Right renal cortex interstitium (tissue), 3 donors: ENCODE measurements around the gene OR8H1. TPM values are rescaled to one million over a fixed set of nuclear protein-coding genes. Genes with fewer than 3 reads are reported as not detected.

Experiments used
- DNase-seq, 3 donors: peaks; one replicate each; pipeline ENCODE4 v3.0.0-alpha.2; 2013; ENCODE audit warnings: low read depth in 3 of 3, low spot score in 2 of 3
- polyA plus RNA-seq, 3 donors: library from polyadenylated mRNA; unstranded; fragments of 120-200 nt; gene quantifications; one replicate each; pipeline ENCODE4 v1.2.1, GENCODE V29; 2013; ENCODE audit not compliant: insufficient read length in 3 of 3

The OR8H1 gene
- not detected for polyA plus RNA-seq

GRCh38 chr11:56292154-56292553 is at the start of gene OR8H1:
Gene OR8H1 (minus strand): TSS chr11:56292254. CDS start chr11:56291062, 1,192 bp downstream.
- no peak for DNase-seq

- DNase-seq, result no peak
These were observed 48.2 kb upstream of the OR8H1 start for GRCh38 chr11:56340289-56340688.

DNA sequence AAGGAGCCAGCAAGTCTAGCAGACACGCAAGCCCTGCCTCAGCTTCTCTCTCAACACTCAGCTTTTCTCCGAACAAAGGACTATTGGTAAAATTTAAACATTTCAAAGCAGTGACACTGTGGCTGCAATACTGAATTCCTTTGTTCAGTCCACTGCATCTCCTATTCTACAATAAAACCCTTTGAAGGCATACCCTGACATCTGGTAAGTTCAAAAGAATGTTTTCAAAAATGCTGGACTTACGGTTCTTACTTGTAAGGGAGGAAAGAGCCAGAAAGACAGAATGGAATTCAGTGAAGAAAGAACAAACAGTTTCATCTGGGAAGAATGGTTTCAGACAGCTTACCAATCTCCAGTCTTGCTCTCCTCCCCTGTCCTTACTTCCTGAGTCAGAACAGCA is 41.1 kb upstream of the OR8H1 start:
- DNase-seq, result no peak

GRCh38 chr11:56331861-56332491 is 39.9 kb upstream of the OR8H1 start:
- no peak for DNase-seq

DNA sequence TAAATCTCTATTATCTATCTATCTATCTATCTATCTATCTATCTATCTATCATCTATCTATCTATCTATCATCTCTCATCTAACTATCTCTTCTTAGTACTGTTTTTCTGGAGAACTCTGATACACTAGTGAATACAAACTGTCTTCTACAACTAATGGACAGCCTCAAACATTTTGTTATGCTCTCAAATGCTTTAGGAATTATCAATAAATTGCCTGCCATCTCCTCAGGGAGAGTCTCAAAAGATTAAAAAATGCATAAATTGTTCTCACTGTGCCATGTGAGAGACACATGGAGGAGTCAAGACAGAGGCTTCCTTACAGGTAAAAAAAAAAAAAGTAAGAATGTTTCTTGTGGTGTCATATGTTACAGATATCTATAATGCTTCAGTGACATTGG is 22.8 kb upstream of the OR8H1 start, which contains the start of gene OR8K3:
OR8K3 (plus strand) TSS at position 301 of the 400 bp plus-strand sequence. CDS start 3,163 bp downstream, outside the sequence.
- DNase-seq, result no peak

DNA sequence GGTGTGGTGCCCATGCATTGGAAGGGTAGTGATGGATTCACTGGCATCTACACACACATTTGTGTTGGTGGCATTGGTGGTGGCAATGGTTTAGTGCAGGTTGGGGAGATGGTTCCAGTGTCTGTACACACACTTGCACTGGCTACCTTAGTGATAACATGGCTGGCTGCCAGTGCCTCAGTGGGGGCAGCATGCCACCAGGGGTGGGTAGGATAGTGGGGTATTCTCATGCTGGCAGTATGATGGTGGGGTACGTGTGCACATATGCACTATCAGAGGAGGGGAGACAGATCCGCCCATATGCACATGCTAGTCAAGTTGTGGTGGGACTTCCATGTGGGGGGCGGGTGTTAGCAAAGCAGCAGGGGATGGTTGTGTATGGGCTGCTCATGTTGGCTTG is 15.8 kb upstream of the OR8H1 start:
- DNase-seq, result no peak

- no peak for DNase-seq
These were observed 4.8 kb upstream of the OR8H1 start for GRCh38 chr11:56296898-56297297.

DNA sequence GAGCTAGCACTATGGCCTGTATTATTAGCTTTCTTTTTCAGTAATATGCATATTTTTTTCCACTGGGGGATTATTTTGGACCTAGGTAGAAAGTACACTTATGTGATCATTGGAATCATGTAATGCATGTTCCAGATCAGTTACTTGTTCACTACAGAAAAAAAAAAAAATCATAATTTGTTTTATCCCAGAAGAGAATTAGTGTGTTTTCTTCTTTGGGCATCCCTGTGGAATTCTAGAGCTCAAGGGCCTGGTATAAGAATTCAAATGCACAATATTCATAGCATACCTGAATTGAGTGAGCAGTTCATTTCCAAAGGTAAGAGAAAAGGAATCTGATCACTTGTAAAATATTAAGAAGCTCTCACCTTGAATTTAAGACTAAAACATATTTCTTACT is 18.2 kb downstream of the OR8H1 start, which contains the start of gene OR5T1:
OR5T1 (plus strand) TSS at position 301 of the 400 bp plus-strand sequence. CDS start 1,485 bp downstream, outside the sequence.
- DNase-seq, result no peak

- no peak for DNase-seq
These were observed 21.0 kb downstream of the OR8H1 start for GRCh38 chr11:56271092-56271491.

DNA sequence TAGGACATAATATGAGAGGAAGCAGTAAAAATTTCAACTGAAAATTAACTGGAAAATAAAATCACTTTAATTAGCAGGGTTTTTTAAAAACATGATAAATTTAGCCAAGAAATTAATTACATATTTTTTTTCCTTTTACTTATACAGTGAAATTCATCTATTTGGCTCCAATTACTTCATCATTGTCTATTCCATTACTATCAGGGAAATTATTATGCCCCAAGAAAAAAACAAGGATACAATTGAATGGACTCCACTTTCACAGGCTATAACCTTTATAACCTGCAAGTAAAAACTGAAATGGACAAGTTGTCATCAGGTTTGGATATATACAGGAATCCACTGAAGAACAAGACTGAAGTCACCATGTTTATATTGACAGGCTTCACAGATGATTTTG is 40.1 kb downstream of the OR8H1 start, which contains the start of gene OR5T3:
OR5T3 (plus strand) TSS at position 301 of the 400 bp plus-strand sequence; CDS start at position 301, 0 bp downstream.
- no peak for DNase-seq

Other genes with a start within 250 kb of the OR8H1 start
- not detected for gene OR8I2, start 198.9 kb downstream of the OR8H1 start, polyA plus RNA-seq
- under 1 TPM in 1 of 3 donors, not detected in 2; 0.04 TPM for gene OR8H2, start 188.6 kb downstream of the OR8H1 start, polyA plus RNA-seq
- not detected for gene OR8H3, start 169.9 kb downstream of the OR8H1 start, polyA plus RNA-seq
- not detected for gene OR8J3, start 152.1 kb downstream of the OR8H1 start, polyA plus RNA-seq
- gene OR8K5, start 131.9 kb downstream of the OR8H1 start, polyA plus RNA-seq, result not detected
- not detected for gene OR5J2, start 115.6 kb downstream of the OR8H1 start, polyA plus RNA-seq
- gene OR5T2, start 58.0 kb downstream of the OR8H1 start, polyA plus RNA-seq, result not detected
- gene OR5T3, start 40.0 kb downstream of the OR8H1 start, polyA plus RNA-seq, result not detected
- gene OR5T1, start 18.1 kb downstream of the OR8H1 start, polyA plus RNA-seq, result not detected
- gene OR8K3, start 22.9 kb upstream of the OR8H1 start, polyA plus RNA-seq, result not detected
- gene OR8K1, start 53.8 kb upstream of the OR8H1 start, polyA plus RNA-seq, result not detected
- gene OR8J1, start 62.0 kb upstream of the OR8H1 start, polyA plus RNA-seq, result not detected
- not detected for gene OR8U1, start 83.4 kb upstream of the OR8H1 start, polyA plus RNA-seq
- not detected for gene OR5AL1, start 120.4 kb upstream of the OR8H1 start, polyA plus RNA-seq
- gene OR5M3, start 181.1 kb upstream of the OR8H1 start, polyA plus RNA-seq, result not detected
- gene OR5M8, start 199.1 kb upstream of the OR8H1 start, polyA plus RNA-seq, result not detected